Psoas muscle (tissue), 8 donors: ENCODE measurements around the gene CTBP2. TPM values are rescaled to one million over a fixed set of nuclear protein-coding genes. Genes with fewer than 3 reads are reported as not detected.

Experiments
- ATAC-seq, 4 donors: fragments of 200-7000 bp; cut with Tn5 transposase; one replicate each; pipeline ENCODE4 v1.9.1; 2020; ENCODE audit warnings: moderate library complexity in 3 of 4, mild to moderate bottlenecking in 2 of 4
- DNase-seq, 2 donors: peaks; one replicate each; pipeline ENCODE4 v3.0.0-alpha.2; 2020
- H3K27ac ChIP-seq: fragments of 200-600 bp; one replicate; pipeline ENCODE4 v1.8.0; 2022
- H3K27me3 ChIP-seq, 3 donors: fragments of 200-600 bp in 1 of 3; one replicate each; pipeline versions ENCODE4 v1.6.1 to v1.8.0; 2013 to 2022; ENCODE audit warnings: low read length in 2 of 3, mild to moderate bottlenecking in 2 of 3, moderate library complexity in 1 of 3; ENCODE audit not compliant: insufficient read depth in 3 of 3
- H3K36me3 ChIP-seq, 2 donors: fragments of 200-600 bp in 1 of 2; one replicate each; pipeline versions ENCODE4 v1.6.1 to v1.8.0; 2013 to 2022; ENCODE audit warnings: low read depth in 1 of 2, mild to moderate bottlenecking in 1 of 2, moderate library complexity in 1 of 2; ENCODE audit not compliant: insufficient read depth in 1 of 2
- H3K4me1 ChIP-seq: fragments of 200-600 bp; one replicate; pipeline ENCODE4 v1.8.0; 2022
- H3K4me3 ChIP-seq: fragments of 200-600 bp; one replicate; pipeline ENCODE4 v1.8.0; 2022; ENCODE audit warnings: mild to moderate bottlenecking
- H3K9me3 ChIP-seq: fragments of 200-600 bp; one replicate; pipeline ENCODE4 v1.8.0; 2022
- WGBS, 3 donors: extraction: QIAGEN DNeasy Blood & Tissue Kit; methylation state at CpG; one replicate each; pipeline versions ENCODE4 v1.1.6 to v1.1.7; 2013; 5-methylcytosine and 5-hydroxymethylcytosine counted together
- intact Hi-C, 2 donors: fragments of 100-400 bp; cut with DNase I; formaldehyde crosslinking; loops; one replicate each; pipeline versions ENCODE4 v1.11.0 to v1.14.2; 2022
- polyA plus RNA-seq, 3 donors: library from polyadenylated mRNA; stranded (reverse); fragments of 200-250 nt; gene quantifications; one replicate each; pipeline ENCODE4 v1.2.3, GENCODE V29; 2013
- total RNA-seq, 4 donors: library from RNA; stranded (reverse); fragmentation: NEBNext Ultra II Directional in 2 of 4; extraction: Animal tissue kit (Norgen Biotek cat#: 25700) in 2 of 4; gene quantifications; one replicate each; pipeline versions ENCODE4 v1.2.1 to v1.2.4, GENCODE V29; 2021 to 2023
- TF ChIP-seq, protein P1 (sequence below): fragments of 200-600 bp; IDR thresholded peaks from one replicate; pipeline ENCODE4 v1.8.0; 2022; ENCODE audit warnings: antibody characterized with exemption
- donor health status: healthy with polysubstance abuse.
- donor health status: DM: no; HTN: no; CAD: no; lungs with moderate emphysema.
- donor health status: Bipolar disorder and iron deficiency.
- donor health status: healthy.
- donor health status: DM: yes; HTN: yes; CAD: no.
- donor health status: DM: no; HTN: no; CAD: no.
- donor health status: DM: no; HTN: no; CAD: no.
- donor health status: DM: yes; HTN: yes; CAD: no.

CTBP2 gene
- total and polyA plus RNA-seq, 7 donors: 14.7 to 49.8 (median 33.0) TPM

- Histone ChIP-seq H3K27ac (no peak overlapping the region), H3K27me3 (no peaks in the 10 kb centered on the region), H3K9me3 (no peaks in the 10 kb centered on the region), H3K36me3 (peaks cover 4 to 74% of the 10 kb centered on the region in 2 donors), H3K4me3 (no peak overlapping the region), H3K4me1 (peaks cover 33% of the 10 kb centered on the region)
- WGBS, 3 donors: 88 to 89% (median 89%) methylated on average over 22 to 24 of the region's 24 CpGs
- DNase-seq: no peak
- ATAC-seq: no peak
- intact Hi-C loops: no loop called here
- TF ChIP-seq, protein P1, sequence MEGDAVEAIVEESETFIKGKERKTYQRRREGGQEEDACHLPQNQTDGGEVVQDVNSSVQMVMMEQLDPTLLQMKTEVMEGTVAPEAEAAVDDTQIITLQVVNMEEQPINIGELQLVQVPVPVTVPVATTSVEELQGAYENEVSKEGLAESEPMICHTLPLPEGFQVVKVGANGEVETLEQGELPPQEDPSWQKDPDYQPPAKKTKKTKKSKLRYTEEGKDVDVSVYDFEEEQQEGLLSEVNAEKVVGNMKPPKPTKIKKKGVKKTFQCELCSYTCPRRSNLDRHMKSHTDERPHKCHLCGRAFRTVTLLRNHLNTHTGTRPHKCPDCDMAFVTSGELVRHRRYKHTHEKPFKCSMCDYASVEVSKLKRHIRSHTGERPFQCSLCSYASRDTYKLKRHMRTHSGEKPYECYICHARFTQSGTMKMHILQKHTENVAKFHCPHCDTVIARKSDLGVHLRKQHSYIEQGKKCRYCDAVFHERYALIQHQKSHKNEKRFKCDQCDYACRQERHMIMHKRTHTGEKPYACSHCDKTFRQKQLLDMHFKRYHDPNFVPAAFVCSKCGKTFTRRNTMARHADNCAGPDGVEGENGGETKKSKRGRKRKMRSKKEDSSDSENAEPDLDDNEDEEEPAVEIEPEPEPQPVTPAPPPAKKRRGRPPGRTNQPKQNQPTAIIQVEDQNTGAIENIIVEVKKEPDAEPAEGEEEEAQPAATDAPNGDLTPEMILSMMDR: no peak
These were observed 164.1 kb downstream of the CTBP2 start for GRCh38 chr10:124996127-124996853.

DNA sequence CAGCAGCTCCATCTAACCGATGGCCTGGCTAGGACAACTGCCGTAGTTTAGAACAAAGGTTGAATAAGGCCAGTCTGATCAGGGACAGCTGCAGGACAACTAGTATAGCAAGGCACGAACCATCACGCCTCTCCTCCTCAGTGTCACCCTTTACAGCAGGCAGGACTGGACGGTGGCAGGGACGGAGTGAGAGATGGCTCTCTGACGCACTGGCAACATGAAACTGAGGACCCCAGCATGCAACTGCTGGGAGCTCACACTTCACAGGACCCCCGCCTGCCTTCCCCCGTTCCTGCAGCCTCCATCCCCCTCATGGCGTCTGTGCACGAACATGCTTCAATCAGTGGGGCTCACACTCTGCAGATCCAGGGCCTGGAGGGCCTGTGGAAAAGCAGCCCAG, 164.8 kb downstream of the CTBP2 start:
- Histone ChIP-seq H3K27me3 (no peaks in the 10 kb centered on the region), H3K36me3 (peaks cover 4 to 81% of the 10 kb centered on the region in 2 donors), H3K4me3 (no peak overlapping the region), H3K9me3 (no peaks in the 10 kb centered on the region), H3K4me1 (peaks cover 36% of the 10 kb centered on the region), H3K27ac (no peak overlapping the region)
- ATAC-seq (no peak), DNase-seq (no peak)
- WGBS, 3 donors: 80 to 86% (median 82%) methylated on average over 11 of the region's 11 CpGs
- TF ChIP-seq, protein P1: no peak
- intact Hi-C loops: no loop called here

- Histone ChIP-seq H3K36me3 (peaks cover 4 to 87% of the 10 kb centered on the region in 2 donors), H3K27me3 (no peaks in the 10 kb centered on the region), H3K4me1 (peaks cover 30% of the 10 kb centered on the region), H3K27ac (no peak overlapping the region), H3K4me3 (no peak overlapping the region), H3K9me3 (no peaks in the 10 kb centered on the region)
- ATAC-seq (no peak), DNase-seq (peak in 1 of 2 donors; percentile 57)
- 71 to 83% (median 78%) methylated on average over 31 of the region's 31 CpGs for WGBS, 3 donors
- TF ChIP-seq, protein P1: no peak
- intact Hi-C loops: loop anchor here (5.0 kb wide), 2 partner anchors 52 to 67 kb away; no protein-coding TSS in a partner anchor
These were observed 165.5 kb downstream of the CTBP2 start for GRCh38 chr10:124994573-124995473.

GRCh38 chr10:124993736-124994451, 166.5 kb downstream of the CTBP2 start:
- H3K9me3 ChIP-seq: no peaks in the 10 kb centered on the region
- intact Hi-C loops: loop anchor here (5.0 kb wide), 2 partner anchors 53 to 68 kb away; no protein-coding TSS in a partner anchor
- no peaks in the 10 kb centered on the region for H3K27me3 ChIP-seq
- peaks cover 20% of the 10 kb centered on the region for H3K4me1 ChIP-seq
- 79 to 81% (median 80%) methylated on average over 21 of the region's 21 CpGs for WGBS, 3 donors
- H3K4me3 ChIP-seq: no peak overlapping the region
- ATAC-seq (no peak), DNase-seq (no peak)
- TF ChIP-seq, protein P1: no peak
- peak overlapping the region; percentile 15 for H3K27ac ChIP-seq
- H3K36me3 ChIP-seq: peaks cover 4 to 93% of the 10 kb centered on the region in 2 donors
